ENCODE results near the gene ZNF761.
"Not testable (repeated sequence)": the region's sequence is repeated elsewhere in the genome, so short reads cannot be mapped to it uniquely, and the experiment has no call there.

ZNF761 gene

DNA sequence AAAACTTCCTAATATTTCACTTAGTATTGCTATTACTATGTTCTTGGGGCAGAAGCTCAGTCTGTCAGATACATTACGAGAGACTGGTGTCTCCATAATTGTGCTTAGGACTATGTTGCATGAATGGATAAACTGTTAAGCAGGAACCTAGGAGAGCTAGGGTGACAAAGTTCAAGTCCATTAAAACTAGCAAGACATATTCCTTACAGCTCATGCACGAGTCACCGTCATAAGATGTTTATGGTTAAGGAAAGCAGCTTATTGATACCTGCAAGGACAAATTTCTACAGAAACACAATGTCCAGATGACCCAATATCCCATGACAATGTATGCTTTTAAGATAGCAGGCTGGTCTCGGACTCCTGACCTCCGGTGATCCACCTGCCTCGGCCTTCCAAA, 30.1 kb downstream of the ZNF761 start:
- Histone ChIP-seq H3K4me1 (ENCODE audit: control insufficient read depth in 1 of 2, insufficient read depth in 2 of 2, low read length in 2 of 2) (no peaks in the 10 kb centered on the region), H3K36me3 (ENCODE audit: control insufficient read depth in 1 of 2, insufficient read depth in 2 of 2, low read length in 2 of 2) (peaks cover 0 to 2% of the 10 kb centered on the region in 2 donors), H3K27ac (ENCODE audit: low read length) (no peak overlapping the region), H3K9me3 (ENCODE audit: control insufficient read depth in 1 of 2, low read length in 2 of 2) (peaks cover 12 to 19% of the 10 kb centered on the region in 2 donors), H3K27me3 (ENCODE audit: low read depth, low read length) (no peaks in the 10 kb centered on the region), H3K4me3 (ENCODE audit: low read depth in 1 of 2, low read length in 2 of 2) (no peak overlapping the region)

GRCh38 chr19:53462861-53463260, 31.1 kb downstream of the ZNF761 start:
- no peak overlapping the region for H3K27ac ChIP-seq (ENCODE audit: low read length)
- peak overlapping the region; percentile 4 to 25 for H3K4me3 ChIP-seq (ENCODE audit: low read depth in 1 of 2, low read length in 2 of 2)
- H3K36me3 ChIP-seq (ENCODE audit: control insufficient read depth in 1 of 2, insufficient read depth in 2 of 2, low read length in 2 of 2), result no peaks in the 10 kb centered on the region
- H3K27me3 ChIP-seq (ENCODE audit: low read depth, low read length), result no peaks in the 10 kb centered on the region
- no peaks in the 10 kb centered on the region for H3K4me1 ChIP-seq (ENCODE audit: control insufficient read depth in 1 of 2, insufficient read depth in 2 of 2, low read length in 2 of 2)
- peaks cover 8 to 14% of the 10 kb centered on the region in 2 donors for H3K9me3 ChIP-seq (ENCODE audit: control insufficient read depth in 1 of 2, low read length in 2 of 2)

DNA sequence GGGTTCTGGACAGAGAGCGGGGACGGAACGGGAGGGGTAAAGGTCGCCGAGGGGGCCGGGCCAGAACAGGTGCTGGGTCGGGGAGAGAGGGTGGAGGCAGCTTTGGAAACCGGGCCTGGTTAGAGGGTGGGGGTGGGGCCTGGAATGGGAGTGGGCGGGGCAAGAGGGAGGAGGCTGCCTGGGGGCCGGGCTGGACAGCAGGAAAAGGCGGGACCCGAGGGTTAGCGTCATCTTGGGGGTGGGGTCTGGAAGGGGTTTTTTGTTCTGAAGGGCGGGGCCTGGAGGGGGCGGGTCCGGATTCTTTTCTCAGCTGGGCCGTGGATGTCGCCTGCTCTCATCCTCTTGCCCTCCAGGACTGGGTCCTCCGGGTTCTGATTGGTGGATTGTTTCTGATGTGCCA, 31.5 kb downstream of the ZNF761 start:
- Histone ChIP-seq H3K4me1 (ENCODE audit: control insufficient read depth in 1 of 2, insufficient read depth in 2 of 2, low read length in 2 of 2) (peaks cover 0 to 4% of the 10 kb centered on the region in 2 donors), H3K4me3 (ENCODE audit: low read depth in 1 of 2, low read length in 2 of 2) (peak overlapping the region; percentile 4 to 25), H3K27ac (ENCODE audit: low read length) (no peak overlapping the region)

DNA sequence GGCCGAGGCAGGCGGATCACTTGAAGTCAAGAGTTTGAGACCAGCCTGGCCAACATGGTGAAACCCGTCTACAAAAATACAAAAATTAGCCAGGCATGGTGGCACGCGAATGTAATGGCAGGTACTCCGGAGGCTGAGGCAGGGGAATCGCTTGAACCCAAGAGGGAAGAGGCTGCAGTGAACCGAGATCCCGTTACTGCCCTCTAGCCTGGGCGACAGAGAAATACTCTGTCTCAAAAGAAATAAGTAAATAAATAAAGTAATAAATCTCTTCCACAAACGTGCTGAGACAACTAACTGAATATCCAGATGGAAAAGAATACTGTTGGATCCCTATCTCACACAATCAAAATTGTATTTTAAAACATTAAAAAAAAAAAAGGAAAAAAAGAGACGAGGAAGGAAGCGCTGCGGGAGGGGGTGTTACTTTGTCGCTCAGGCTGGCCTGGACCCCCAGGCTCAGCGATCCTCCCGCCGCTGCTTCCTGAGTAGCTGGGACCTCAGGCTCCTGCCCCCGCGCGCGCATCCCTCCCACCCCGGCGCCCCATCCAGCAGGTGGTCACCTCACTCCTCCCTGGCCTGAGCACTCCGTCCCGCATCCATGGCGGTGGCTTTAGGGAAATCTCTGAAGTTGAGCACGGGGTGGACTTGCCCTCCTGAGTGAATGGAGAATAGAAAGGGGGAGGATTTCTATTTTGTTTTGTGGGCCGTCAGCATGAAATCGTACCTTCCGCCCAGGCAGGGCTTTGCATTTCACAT, 35.1 kb downstream of the ZNF761 start:
- Histone ChIP-seq H3K27ac (ENCODE audit: low read length) (no peak overlapping the region), H3K36me3 (ENCODE audit: control insufficient read depth in 1 of 2, insufficient read depth in 2 of 2, low read length in 2 of 2) (no peaks in the 10 kb centered on the region), H3K27me3 (ENCODE audit: low read depth, low read length) (no peaks in the 10 kb centered on the region), H3K4me1 (ENCODE audit: control insufficient read depth in 1 of 2, insufficient read depth in 2 of 2, low read length in 2 of 2) (peaks cover 0 to 7% of the 10 kb centered on the region in 2 donors), H3K4me3 (ENCODE audit: low read depth in 1 of 2, low read length in 2 of 2) (peak overlapping the region; percentile 69 to 80), H3K9me3 (ENCODE audit: control insufficient read depth in 1 of 2, low read length in 2 of 2) (no peaks in the 10 kb centered on the region)

More for the DNA sequence above, 31.5 kb downstream of the ZNF761 start:
- Histone ChIP-seq H3K27me3 (ENCODE audit: low read depth, low read length) (no peaks in the 10 kb centered on the region), H3K9me3 (ENCODE audit: control insufficient read depth in 1 of 2, low read length in 2 of 2) (peaks cover 5 to 10% of the 10 kb centered on the region in 2 donors), H3K36me3 (ENCODE audit: control insufficient read depth in 1 of 2, insufficient read depth in 2 of 2, low read length in 2 of 2) (no peaks in the 10 kb centered on the region)

- Histone ChIP-seq H3K4me1 (ENCODE audit: control insufficient read depth in 1 of 2, insufficient read depth in 2 of 2, low read length in 2 of 2) (peaks cover 0 to 7% of the 10 kb centered on the region in 2 donors), H3K27me3 (ENCODE audit: low read depth, low read length) (no peaks in the 10 kb centered on the region), H3K27ac (ENCODE audit: low read length) (no peak within 1 kb of the TSS), H3K36me3 (ENCODE audit: control insufficient read depth in 1 of 2, insufficient read depth in 2 of 2, low read length in 2 of 2) (no peaks in the 10 kb centered on the region), H3K9me3 (ENCODE audit: control insufficient read depth in 1 of 2, low read length in 2 of 2) (no peaks in the 10 kb centered on the region), H3K4me3 (ENCODE audit: low read depth in 1 of 2, low read length in 2 of 2) (peak within 1 kb of the TSS; percentile 69 to 80)
These were observed 35.9 kb downstream of the ZNF761 start, which contains the start of gene ZNF813 for GRCh38 chr19:53467485-53468262. Gene ZNF813 (plus strand): TSS chr19:53467733. CDS start chr19:53483823, 16,090 bp downstream.

- not testable (repeated sequence) for H3K9me3 ChIP-seq (ENCODE audit: control insufficient read depth in 1 of 2, low read length in 2 of 2); H3K27me3 ChIP-seq (ENCODE audit: low read depth, low read length); H3K4me1 ChIP-seq (ENCODE audit: control insufficient read depth in 1 of 2, insufficient read depth in 2 of 2, low read length in 2 of 2); H3K36me3 ChIP-seq (ENCODE audit: control insufficient read depth in 1 of 2, insufficient read depth in 2 of 2, low read length in 2 of 2); H3K27ac ChIP-seq (ENCODE audit: low read length)
- H3K4me3 ChIP-seq (ENCODE audit: low read depth in 1 of 2, low read length in 2 of 2), result peak overlapping the region in 1 of 2 donors; percentile 80
These were observed 36.8 kb downstream of the ZNF761 start for GRCh38 chr19:53468628-53469027.

GRCh38 chr19:53471916-53472315, 40.1 kb downstream of the ZNF761 start:
- Histone ChIP-seq H3K27ac (ENCODE audit: low read length) (no peak overlapping the region), H3K9me3 (ENCODE audit: control insufficient read depth in 1 of 2, low read length in 2 of 2) (peaks cover 0 to 4% of the 10 kb centered on the region in 2 donors), H3K4me3 (ENCODE audit: low read depth in 1 of 2, low read length in 2 of 2) (no peak overlapping the region), H3K27me3 (ENCODE audit: low read depth, low read length) (no peaks in the 10 kb centered on the region), H3K4me1 (ENCODE audit: control insufficient read depth in 1 of 2, insufficient read depth in 2 of 2, low read length in 2 of 2) (peaks cover 0 to 7% of the 10 kb centered on the region in 2 donors), H3K36me3 (ENCODE audit: control insufficient read depth in 1 of 2, insufficient read depth in 2 of 2, low read length in 2 of 2) (peaks cover 6 to 15% of the 10 kb centered on the region in 2 donors)

DNA sequence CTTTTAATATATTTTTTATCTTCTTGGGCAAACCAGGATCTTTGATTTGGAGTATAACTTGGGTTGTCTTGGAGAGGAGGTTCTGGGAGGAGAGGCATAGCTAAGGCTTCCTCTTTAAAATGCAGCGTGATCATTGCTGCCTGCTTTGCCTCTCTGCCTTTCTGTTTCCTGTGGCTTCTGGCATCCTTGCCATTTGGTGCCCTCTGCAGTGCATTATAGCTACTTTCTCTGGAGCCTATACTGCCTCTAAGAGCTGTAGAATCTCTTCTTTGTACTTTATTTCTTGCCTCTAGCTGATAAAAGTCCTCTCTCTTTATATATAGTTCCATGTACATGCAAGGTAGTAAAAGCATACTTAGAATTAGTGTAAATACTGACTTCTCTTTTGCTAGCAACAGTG, 43.0 kb downstream of the ZNF761 start:
- H3K4me1 ChIP-seq (ENCODE audit: control insufficient read depth in 1 of 2, insufficient read depth in 2 of 2, low read length in 2 of 2); H3K27me3 ChIP-seq (ENCODE audit: low read depth, low read length); H3K27ac ChIP-seq (ENCODE audit: low read length); H3K4me3 ChIP-seq (ENCODE audit: low read depth in 1 of 2, low read length in 2 of 2): not testable (repeated sequence)
- Histone ChIP-seq H3K9me3 (ENCODE audit: control insufficient read depth in 1 of 2, low read length in 2 of 2) (peaks cover 0 to 17% of the 10 kb centered on the region in 2 donors), H3K36me3 (ENCODE audit: control insufficient read depth in 1 of 2, insufficient read depth in 2 of 2, low read length in 2 of 2) (peaks cover 6 to 38% of the 10 kb centered on the region in 2 donors)

DNA sequence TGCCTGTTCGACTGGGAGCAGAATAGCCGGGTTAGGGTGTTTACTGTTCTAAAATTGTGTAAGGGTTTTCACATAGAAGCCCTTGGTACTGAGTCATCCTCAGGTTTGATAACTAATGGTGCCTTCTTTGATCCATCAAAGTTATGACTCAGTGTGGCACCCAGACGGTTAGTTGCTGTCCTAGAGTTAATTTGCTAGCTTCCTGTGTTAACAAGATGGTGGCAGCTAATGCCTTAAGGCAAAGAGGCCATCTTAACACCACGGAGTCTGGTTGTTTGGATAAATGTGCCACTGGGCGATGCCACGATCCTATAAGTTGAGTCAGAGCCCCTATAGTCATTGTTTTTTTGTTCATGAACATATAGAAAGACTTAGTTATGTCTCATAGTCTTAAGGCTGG, 43.7 kb downstream of the ZNF761 start:
- not testable (repeated sequence) for H3K4me1 ChIP-seq (ENCODE audit: control insufficient read depth in 1 of 2, insufficient read depth in 2 of 2, low read length in 2 of 2)
- peaks cover 0 to 23% of the 10 kb centered on the region in 2 donors for H3K9me3 ChIP-seq (ENCODE audit: control insufficient read depth in 1 of 2, low read length in 2 of 2)

GRCh38 chr19:53483751-53484150, 52.0 kb downstream of the ZNF761 start:
- not testable (repeated sequence) for H3K27ac ChIP-seq (ENCODE audit: low read length); H3K27me3 ChIP-seq (ENCODE audit: low read depth, low read length); H3K4me3 ChIP-seq (ENCODE audit: low read depth in 1 of 2, low read length in 2 of 2); H3K4me1 ChIP-seq (ENCODE audit: control insufficient read depth in 1 of 2, insufficient read depth in 2 of 2, low read length in 2 of 2)
- peaks cover 10 to 32% of the 10 kb centered on the region in 2 donors for H3K9me3 ChIP-seq (ENCODE audit: control insufficient read depth in 1 of 2, low read length in 2 of 2)
- H3K36me3 ChIP-seq (ENCODE audit: control insufficient read depth in 1 of 2, insufficient read depth in 2 of 2, low read length in 2 of 2), result peaks cover 0 to 60% of the 10 kb centered on the region in 2 donors

More for the DNA sequence above, 43.7 kb downstream of the ZNF761 start:
- H3K27ac ChIP-seq (ENCODE audit: low read length); H3K4me3 ChIP-seq (ENCODE audit: low read depth in 1 of 2, low read length in 2 of 2); H3K27me3 ChIP-seq (ENCODE audit: low read depth, low read length): not testable (repeated sequence)
- H3K36me3 ChIP-seq (ENCODE audit: control insufficient read depth in 1 of 2, insufficient read depth in 2 of 2, low read length in 2 of 2), result peaks cover 6 to 41% of the 10 kb centered on the region in 2 donors
